K562 (cell line): Measurements from ENCODE around the gene SNPH. TPM values are rescaled to one million over a fixed set of nuclear protein-coding genes. Genes with fewer than 3 reads are reported as not detected.

Experiments
- ATAC-seq: fragments of 200-7000 bp; cut with Tn5 transposase; 3 replicates; pipeline ENCODE4 v1.9.1; 2020; ENCODE audit warnings: moderate library complexity
- BruUV-seq: library from RNA; stranded (reverse); fragments of 400-500 nt; replicated peaks from 2 replicates; lab custom pipeline; 2021; lab: Mats Ljungman, UMichigan
- CTCF ChIA-PET: fragments of 300-600 bp; formaldehyde crosslinking; extraction: SDS; loops from one replicate; lab custom pipeline; 2021; ENCODE audit warnings: low intra/inter-chr PET ratio; lab: Yijun Ruan, JAX
- POLR2A ChIA-PET: fragments of 300-600, 350-650 bp; sonication (Branson Sonifier 250); formaldehyde crosslinking; extraction: SDS; loops from one replicate; lab custom pipeline; 2021; ENCODE audit warnings: antibody characterized with exemption, inconsistent platforms; lab: Yijun Ruan, JAX
- DNase-seq, 4 experiments: peaks; one replicate each; pipeline versions ENCODE4 v3.0.0 to v3.0.0-alpha.2; 2011 to 2018; ENCODE audit warnings: low spot score in 3 of 4, mixed read lengths in 3 of 4; ENCODE audit errors: extremely low read depth in 1 of 4
- FAIRE-seq: peaks from 2 replicates; lab custom pipeline; 2011; peaks lifted over from hg19 to GRCh38; lab: Jason Lieb, UNC
- H2AFZ ChIP-seq: 2 replicates; pipeline ENCODE4 v1.6.0; 2011; ENCODE audit warnings: low read depth, low read length, control low read depth, inconsistent platforms
- H3K27ac ChIP-seq: fragments of 200-600 bp; 3 replicates; pipeline ENCODE4 v1.8.0; 2011; ENCODE audit warnings: low read depth, mild to moderate bottlenecking, control low read depth, inconsistent platforms, low read length, moderate library complexity, mixed read lengths; ENCODE audit errors: extremely low read depth
- H3K27me3 ChIP-seq, 2 experiments: fragments of 300-600 bp in 1 of 2; 2 replicates in 1 of 2; 3 replicates in 1 of 2; pipeline versions ENCODE4 v1.6.0 to v1.8.0; 2011; ENCODE audit warnings: inconsistent platforms in 2 of 2, low read length in 2 of 2, mild to moderate bottlenecking in 1 of 2, mixed read lengths in 1 of 2, moderate library complexity in 1 of 2; ENCODE audit not compliant: control insufficient read depth in 2 of 2, insufficient read depth in 2 of 2
- H3K36me3 ChIP-seq: fragments of 300-600 bp; 3 replicates; pipeline ENCODE4 v1.8.0; 2011; ENCODE audit warnings: mild to moderate bottlenecking, low read length, inconsistent platforms; ENCODE audit not compliant: control insufficient read depth, insufficient read depth
- H3K4me1 ChIP-seq, 2 experiments: fragments of 200-600 bp in 1 of 2; replicated peaks in 1 of 2; 2 replicates in 1 of 2; 3 replicates in 1 of 2; pipeline versions ENCODE4 v1.5.1 to v1.8.0; 2011; ENCODE audit warnings: inconsistent platforms in 2 of 2, low read length in 2 of 2, mild to moderate bottlenecking in 1 of 2, mixed read lengths in 1 of 2, moderate library complexity in 1 of 2; ENCODE audit not compliant: control insufficient read depth in 2 of 2, insufficient read depth in 2 of 2
- H3K4me2 ChIP-seq: 2 replicates; pipeline ENCODE4 v1.6.1; 2011; ENCODE audit warnings: low read length, control low read depth, inconsistent platforms, mixed read lengths; ENCODE audit not compliant: insufficient read depth
- H3K4me3 ChIP-seq: fragments of 200-600 bp; sonication (generic), shearing (Covaris generic); 2 replicates; pipeline ENCODE4 v1.5.1; 2016; ENCODE audit warnings: control low read depth, inconsistent platforms
- H3K79me2 ChIP-seq: fragments of 200-600 bp; 3 replicates; pipeline ENCODE4 v1.8.0; 2011; ENCODE audit warnings: low read length, inconsistent platforms; ENCODE audit not compliant: control insufficient read depth, insufficient read depth
- H3K9ac ChIP-seq, 2 experiments: 2 replicates each; pipeline versions ENCODE4 v1.6.0 to v1.6.1; 2011; ENCODE audit warnings: low read depth in 2 of 2, low read length in 2 of 2, control low read depth in 1 of 2, inconsistent platforms in 1 of 2, mild to moderate bottlenecking in 1 of 2, mixed read lengths in 1 of 2; ENCODE audit not compliant: insufficient read depth in 1 of 2
- H3K9me1 ChIP-seq: one replicate; pipeline ENCODE4 v1.6.0; 2011; ENCODE audit warnings: inconsistent platforms, mild to moderate bottlenecking, low read length, moderate library complexity; ENCODE audit not compliant: control insufficient read depth, insufficient read depth
- H3K9me3 ChIP-seq: replicated peaks from 2 replicates; pipeline ENCODE4 v1.5.1; 2011; ENCODE audit warnings: low read depth, low read length, inconsistent platforms; ENCODE audit not compliant: control insufficient read depth, insufficient read depth
- H4K20me1 ChIP-seq: replicated peaks from 2 replicates; pipeline ENCODE4 v1.6.1; 2011; ENCODE audit warnings: low read length, inconsistent platforms, mixed read lengths; ENCODE audit not compliant: control insufficient read depth, insufficient read depth
- BHLHE40 ChIP-seq: IDR thresholded peaks from 2 replicates; pipeline ENCODE4 v1.6.1; 2011; ENCODE audit warnings: low read length, improper control_type of control experiment
- CBX2 ChIP-seq: fragments of 200-600 bp; sonication (generic); IDR thresholded peaks from one replicate; pipeline ENCODE4 v1.6.1; 2012; ENCODE audit warnings: mild to moderate bottlenecking, low read length, inconsistent platforms; ENCODE audit not compliant: insufficient read depth, poor library complexity, severe bottlenecking
- ETS2 ChIP-seq: IDR thresholded peaks from 2 replicates; pipeline ENCODE4 v1.6.1; 2016; ENCODE audit warnings: borderline replicate concordance, missing genetic modification characterization, mild to moderate bottlenecking, moderate library complexity, missing compliant biosample characterization; ENCODE audit not compliant: poor library complexity, severe bottlenecking
- HNRNPL ChIP-seq: fragments of 200-400 bp; formaldehyde crosslinking; IDR thresholded peaks from 2 replicates; pipeline ENCODE4 v1.6.1; 2017; ENCODE audit warnings: low read depth, mild to moderate bottlenecking, low read length
- ILF3 ChIP-seq: fragments of 450-650 bp; IDR thresholded peaks from 2 replicates; pipeline ENCODE4 v1.6.1; 2018; ENCODE audit warnings: antibody characterized with exemption, mild to moderate bottlenecking, moderate library complexity, borderline replicate concordance
- MCM3 ChIP-seq: fragments of 450-650 bp; IDR thresholded peaks from 2 replicates; pipeline ENCODE4 v1.6.1; 2016
- ZNF121 ChIP-seq: sonication (generic); formaldehyde crosslinking; conservative IDR thresholded peaks from 2 replicates; pipeline ENCODE4 v1.8.0; 2022; ENCODE audit warnings: missing genetic modification reagents
- ZNF444 ChIP-seq: fragments of 250-450 bp; sonication (Bioruptor Pico); IDR thresholded peaks from 2 replicates; pipeline ENCODE4 v1.4.0; 2020; ENCODE audit warnings: mild to moderate bottlenecking, moderate library complexity
- ZNF583 ChIP-seq: fragments of 250-450 bp; sonication (Bioruptor Pico); IDR thresholded peaks from 2 replicates; pipeline ENCODE4 v1.4.0; 2020
- WGBS: fragments of 100-300 bp; shearing (Covaris generic); methylation state at CpG from one replicate; pipeline ENCODE4 v1.1.6; 2016; ENCODE audit warnings: low coverage, mixed read lengths; ENCODE audit not compliant: insufficient coverage; ENCODE audit errors: missing lambda C conversion rate; 5-methylcytosine and 5-hydroxymethylcytosine counted together
- in situ Hi-C: fragments of 300-500 bp; cut with MboI; formaldehyde crosslinking; loops from 4 replicates; pipeline ENCODE4 v1.15.0; 2018; ENCODE audit warnings: inconsistent platforms, mixed read lengths
- intact Hi-C: fragments of 100-400 bp; cut with micrococcal nuclease; formaldehyde crosslinking; loops from 2 replicates; pipeline ENCODE4 v1.14.2; 2022
- polyA plus RNA-seq, 8 experiments: library from polyadenylated mRNA; depleted of rRNA in 4 of 8; stranded (reverse) in 5 of 8; unstranded in 3 of 8; fragments of >200 nt; fragmentation: Nextera tagmentation in 2 of 8; fragmentation: Illumina TruSeq in 1 of 8; extraction: Ambion mirVana in 2 of 8; extraction: Trizol in 1 of 8; gene quantifications; 2 replicates each; pipeline versions ENCODE4 v1.2.1 to v1.2.3, GENCODE V29; 2011 to 2014; ENCODE audit warnings: inconsistent platforms in 1 of 8, missing spikeins in 1 of 8
- total RNA-seq, 7 experiments: library from RNA; depleted of rRNA in 6 of 7; stranded (reverse); fragments of >200 nt in 6 of 7; fragmentation: Illumina TruSeq in 2 of 7; extraction: Trizol in 2 of 7; gene quantifications; 2 replicates each; pipeline versions ENCODE4 v1.2.1 to v1.2.3, GENCODE V29; 2011 to 2021; ENCODE audit warnings: low replicate concordance in 1 of 7
- TF ChIP-seq, protein P1 (sequence below): fragments of 250-450 bp; sonication (Bioruptor Pico); IDR thresholded peaks from 2 replicates; pipeline ENCODE4 v1.8.0; 2022; ENCODE audit warnings: moderate library complexity, mild to moderate bottlenecking, inconsistent platforms
- TF ChIP-seq, protein P2 (sequence below): fragments of 250-450 bp; sonication (Bioruptor Pico); IDR thresholded peaks from 2 replicates; pipeline ENCODE4 v1.5.0; 2021; ENCODE audit warnings: mild to moderate bottlenecking, borderline replicate concordance
- TF ChIP-seq, protein P3 (sequence below), 2 experiments: fragments of 450-650 bp; IDR thresholded peaks; 2 replicates each; pipeline ENCODE4 v1.6.1; 2016
- TF ChIP-seq, protein P4 (sequence below): fragments of 250-450 bp; sonication (Bioruptor Pico); IDR thresholded peaks from 2 replicates; pipeline ENCODE4 v1.4.0; 2020

Gene SNPH
- total and polyA plus RNA-seq, 9 of the 15 experiments (the other 6 are each of a cell fraction or from before 2014, with no cell fraction given): 0.03 to 4.2 (median 1.4) TPM

GRCh38 chr20:1338801-1339200 lies 72.7 kb downstream of the SNPH start:
- Histone ChIP-seq H3K4me3 (no peak overlapping the region), H3K9me3 (no peaks in the 10 kb centered on the region), H3K79me2 (no peaks in the 10 kb centered on the region), H4K20me1 (peaks cover 7% of the 10 kb centered on the region; the same call in 1 of the 2 replicates), H2AFZ (no peak overlapping the region), H3K36me3 (no peaks in the 10 kb centered on the region), H3K9me1 (no peaks in the 10 kb centered on the region), H3K4me1 (peaks cover 0 to 4% of the 10 kb centered on the region in 2 experiments; a peak in 2 of 5 replicates), H3K4me2 (no peak overlapping the region), H3K27me3 (no peaks in the 10 kb centered on the region), H3K9ac (no peak overlapping the region), H3K27ac (no peak overlapping the region)
- DNase-seq (no peak), FAIRE-seq (no peak), ATAC-seq (no peak)
- WGBS: 70% methylated on average over 3 of the region's 4 CpGs
- ChIA-PET CTCF (no interaction called here), POLR2A (interaction anchor here (0.8 kb wide), 1 partner anchor 20 kb away, joined by 3 read pairs; no protein-coding TSS in a partner anchor)
- intact Hi-C loops (no loop called here), in situ Hi-C loops (no loop called here)
- BruUV-seq: no TSS peak
- TF ChIP-seq, protein P1, sequence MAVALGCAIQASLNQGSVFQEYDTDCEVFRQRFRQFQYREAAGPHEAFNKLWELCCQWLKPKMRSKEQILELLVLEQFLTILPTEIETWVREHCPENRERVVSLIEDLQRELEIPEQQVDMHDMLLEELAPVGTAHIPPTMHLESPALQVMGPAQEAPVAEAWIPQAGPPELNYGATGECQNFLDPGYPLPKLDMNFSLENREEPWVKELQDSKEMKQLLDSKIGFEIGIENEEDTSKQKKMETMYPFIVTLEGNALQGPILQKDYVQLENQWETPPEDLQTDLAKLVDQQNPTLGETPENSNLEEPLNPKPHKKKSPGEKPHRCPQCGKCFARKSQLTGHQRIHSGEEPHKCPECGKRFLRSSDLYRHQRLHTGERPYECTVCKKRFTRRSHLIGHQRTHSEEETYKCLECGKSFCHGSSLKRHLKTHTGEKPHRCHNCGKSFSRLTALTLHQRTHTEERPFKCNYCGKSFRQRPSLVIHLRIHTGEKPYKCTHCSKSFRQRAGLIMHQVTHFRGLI (CRISPR knock-in tag): no peak
- TF ChIP-seq, protein P2, sequence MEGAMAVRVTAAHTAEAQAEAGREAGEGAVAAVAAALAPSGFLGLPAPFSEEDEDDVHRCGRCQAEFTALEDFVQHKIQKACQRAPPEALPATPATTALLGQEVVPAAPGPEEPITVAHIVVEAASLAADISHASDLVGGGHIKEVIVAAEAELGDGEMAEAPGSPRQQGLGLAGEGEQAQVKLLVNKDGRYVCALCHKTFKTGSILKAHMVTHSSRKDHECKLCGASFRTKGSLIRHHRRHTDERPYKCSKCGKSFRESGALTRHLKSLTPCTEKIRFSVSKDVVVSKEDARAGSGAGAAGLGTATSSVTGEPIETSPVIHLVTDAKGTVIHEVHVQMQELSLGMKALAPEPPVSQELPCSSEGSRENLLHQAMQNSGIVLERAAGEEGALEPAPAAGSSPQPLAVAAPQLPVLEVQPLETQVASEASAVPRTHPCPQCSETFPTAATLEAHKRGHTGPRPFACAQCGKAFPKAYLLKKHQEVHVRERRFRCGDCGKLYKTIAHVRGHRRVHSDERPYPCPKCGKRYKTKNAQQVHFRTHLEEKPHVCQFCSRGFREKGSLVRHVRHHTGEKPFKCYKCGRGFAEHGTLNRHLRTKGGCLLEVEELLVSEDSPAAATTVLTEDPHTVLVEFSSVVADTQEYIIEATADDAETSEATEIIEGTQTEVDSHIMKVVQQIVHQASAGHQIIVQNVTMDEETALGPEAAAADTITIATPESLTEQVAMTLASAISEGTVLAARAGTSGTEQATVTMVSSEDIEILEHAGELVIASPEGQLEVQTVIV (CRISPR knock-in tag): no peak
- TF ChIP-seq ZNF583 (CRISPR knock-in tag): no peak
- no peak for TF ChIP-seq BHLHE40
- TF ChIP-seq ETS2 (tag): no peak
- no peak for TF ChIP-seq ZNF444 (CRISPR knock-in tag)
- no peak for TF ChIP-seq CBX2
- TF ChIP-seq, protein P3, sequence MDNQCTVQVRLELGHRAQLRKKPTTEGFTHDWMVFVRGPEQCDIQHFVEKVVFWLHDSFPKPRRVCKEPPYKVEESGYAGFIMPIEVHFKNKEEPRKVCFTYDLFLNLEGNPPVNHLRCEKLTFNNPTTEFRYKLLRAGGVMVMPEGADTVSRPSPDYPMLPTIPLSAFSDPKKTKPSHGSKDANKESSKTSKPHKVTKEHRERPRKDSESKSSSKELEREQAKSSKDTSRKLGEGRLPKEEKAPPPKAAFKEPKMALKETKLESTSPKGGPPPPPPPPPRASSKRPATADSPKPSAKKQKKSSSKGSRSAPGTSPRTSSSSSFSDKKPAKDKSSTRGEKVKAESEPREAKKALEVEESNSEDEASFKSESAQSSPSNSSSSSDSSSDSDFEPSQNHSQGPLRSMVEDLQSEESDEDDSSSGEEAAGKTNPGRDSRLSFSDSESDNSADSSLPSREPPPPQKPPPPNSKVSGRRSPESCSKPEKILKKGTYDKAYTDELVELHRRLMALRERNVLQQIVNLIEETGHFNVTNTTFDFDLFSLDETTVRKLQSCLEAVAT (IDR thresholded peaks at IDR 0.05): no peak
- TF ChIP-seq HNRNPL: no peak
- no peak for TF ChIP-seq MCM3
- TF ChIP-seq ILF3: no peak
- TF ChIP-seq, protein P4, sequence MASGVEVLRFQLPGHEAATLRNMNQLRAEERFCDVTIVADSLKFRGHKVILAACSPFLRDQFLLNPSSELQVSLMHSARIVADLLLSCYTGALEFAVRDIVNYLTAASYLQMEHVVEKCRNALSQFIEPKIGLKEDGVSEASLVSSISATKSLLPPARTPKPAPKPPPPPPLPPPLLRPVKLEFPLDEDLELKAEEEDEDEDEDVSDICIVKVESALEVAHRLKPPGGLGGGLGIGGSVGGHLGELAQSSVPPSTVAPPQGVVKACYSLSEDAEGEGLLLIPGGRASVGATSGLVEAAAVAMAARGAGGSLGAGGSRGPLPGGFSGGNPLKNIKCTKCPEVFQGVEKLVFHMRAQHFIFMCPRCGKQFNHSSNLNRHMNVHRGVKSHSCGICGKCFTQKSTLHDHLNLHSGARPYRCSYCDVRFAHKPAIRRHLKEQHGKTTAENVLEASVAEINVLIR: no peak
- TF ChIP-seq ZNF121: no peak
